PFSK-1 (cell line): ENCODE data around the gene YBX2.

ENCODE experiments used
- POLR2AphosphoS5 ChIP-seq: IDR thresholded peaks from 2 replicates; pipeline ENCODE4 v1.6.1; 2012; ENCODE audit warnings: low read depth, mild to moderate bottlenecking, control low read depth, low read length, moderate library complexity
- SIN3A ChIP-seq: IDR thresholded peaks from 2 replicates; pipeline ENCODE4 v1.6.1; 2012; ENCODE audit warnings: mild to moderate bottlenecking, low read length, moderate library complexity, borderline replicate concordance; ENCODE audit not compliant: insufficient read depth

DNA sequence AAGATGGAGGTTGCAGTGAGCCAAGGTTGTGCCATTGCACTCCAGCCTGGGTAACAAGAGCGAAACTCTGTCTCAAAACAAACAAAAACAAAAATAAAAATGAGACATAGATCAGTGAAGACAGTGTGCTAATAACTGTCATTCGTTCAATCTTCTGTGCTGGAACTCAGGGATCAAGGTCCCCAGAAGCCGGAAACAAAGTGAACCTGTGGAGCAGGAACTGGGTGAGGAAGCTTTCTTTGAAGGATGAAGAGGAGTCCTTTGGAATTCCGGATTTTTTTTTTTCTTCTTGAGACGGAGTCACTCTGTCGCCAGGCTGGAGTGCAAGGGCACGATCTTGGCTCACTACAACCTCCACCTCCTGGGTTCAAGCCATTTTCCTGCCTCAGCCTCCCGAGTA is 15.0 kb downstream of the YBX2 start:
- TF ChIP-seq POLR2AphosphoS5 (no peak), SIN3A (no peak)
